AG08395 (cell line): Measurements from ENCODE around the gene BHLHE41.

Experiments used
- DNase-seq: peaks from one replicate; pipeline ENCODE4 v3.0.0; 2012; ENCODE audit warnings: mixed read lengths, low spot score

Gene BHLHE41

GRCh38 chr12:26113853-26114719 lies 10.8 kb downstream of the BHLHE41 start:
- DNase-seq, result peak; percentile 96

GRCh38 chr12:26113181-26113654 lies 11.6 kb downstream of the BHLHE41 start:
- no peak for DNase-seq

GRCh38 chr12:26112703-26113147 lies 12.1 kb downstream of the BHLHE41 start:
- no peak for DNase-seq

GRCh38 chr12:26112232-26112631 lies 12.6 kb downstream of the BHLHE41 start:
- no peak for DNase-seq

- no peak for DNase-seq
Observed at GRCh38 chr12:26109343-26109881, 15.4 kb downstream of the BHLHE41 start.

GRCh38 chr12:26108915-26109314 lies 15.9 kb downstream of the BHLHE41 start:
- no peak for DNase-seq

GRCh38 chr12:26106347-26106746 lies 18.5 kb downstream of the BHLHE41 start:
- DNase-seq, result no peak

- DNase-seq, result no peak
Observed at GRCh38 chr12:26102953-26103352, 21.9 kb downstream of the BHLHE41 start.

GRCh38 chr12:26101763-26102162 lies 23.1 kb downstream of the BHLHE41 start:
- DNase-seq, result no peak

- DNase-seq, result no peak
Observed at GRCh38 chr12:26101350-26101734, 23.5 kb downstream of the BHLHE41 start.

GRCh38 chr12:26100666-26101349 lies 24.0 kb downstream of the BHLHE41 start:
- no peak for DNase-seq

- peak; percentile 87 for DNase-seq
Observed at GRCh38 chr12:26097046-26097878, 27.6 kb downstream of the BHLHE41 start.

- DNase-seq, result no peak
Observed at GRCh38 chr12:26096036-26096435, 28.8 kb downstream of the BHLHE41 start.

GRCh38 chr12:26095186-26095585 lies 29.7 kb downstream of the BHLHE41 start:
- DNase-seq, result no peak

GRCh38 chr12:26092346-26093105 lies 32.3 kb downstream of the BHLHE41 start:
- DNase-seq, result no peak

- no peak for DNase-seq
Observed at GRCh38 chr12:26091822-26092221, 33.0 kb downstream of the BHLHE41 start.

- no peak for DNase-seq
Observed at GRCh38 chr12:26090836-26091510, 33.9 kb downstream of the BHLHE41 start.

- no peak for DNase-seq
Observed at GRCh38 chr12:26088998-26089397, 35.8 kb downstream of the BHLHE41 start.

- DNase-seq, result no peak
Observed at GRCh38 chr12:26086936-26087335, 37.9 kb downstream of the BHLHE41 start.

GRCh38 chr12:26080911-26081310 lies 43.9 kb downstream of the BHLHE41 start:
- no peak for DNase-seq
